GM21447 (cell line): ENCODE data around the gene TCEAL9.
"Not testable (repeated sequence)": the region's sequence is repeated elsewhere in the genome, so short reads cannot be mapped to it uniquely, and the experiment has no call there.

Experiments used
- ATAC-seq: cut with Tn5 transposase; IDR thresholded peaks from one replicate; pipeline ENCODE4 v1.9.1; 2021; ENCODE audit not compliant: unreplicated experiment

The TCEAL9 gene

GRCh38 chrX:103372886-103373285, 16.6 kb downstream of the TCEAL9 start:
- ATAC-seq = no peak

- no peak for ATAC-seq
Measured at GRCh38 chrX:103373581-103373980, 17.3 kb downstream of the TCEAL9 start.

- ATAC-seq = no peak
Measured at GRCh38 chrX:103376118-103376978, 20.0 kb downstream of the TCEAL9 start, which contains the start of gene BEX3. Gene BEX3 (plus strand): TSS chrX:103376538. CDS start chrX:103377522, 984 bp downstream.

GRCh38 chrX:103376979-103377324, 20.6 kb downstream of the TCEAL9 start:
- no peak for ATAC-seq

GRCh38 chrX:103378990-103379389, 22.7 kb downstream of the TCEAL9 start:
- no peak for ATAC-seq

- ATAC-seq = no peak
Measured at GRCh38 chrX:103382877-103383276, 26.6 kb downstream of the TCEAL9 start.

GRCh38 chrX:103384672-103385071, 28.4 kb downstream of the TCEAL9 start:
- ATAC-seq = no peak

- not testable (repeated sequence) for ATAC-seq
Measured at GRCh38 chrX:103385283-103385830, 29.1 kb downstream of the TCEAL9 start.

- ATAC-seq = no peak
Measured at GRCh38 chrX:103386332-103386731, 30.0 kb downstream of the TCEAL9 start.

- no peak for ATAC-seq
Measured at GRCh38 chrX:103393487-103393886, 37.2 kb downstream of the TCEAL9 start.

GRCh38 chrX:103396186-103396585, 39.9 kb downstream of the TCEAL9 start:
- ATAC-seq = no peak

GRCh38 chrX:103396660-103397059, 40.4 kb downstream of the TCEAL9 start:
- ATAC-seq = no peak

- ATAC-seq = no peak
Measured at GRCh38 chrX:103397707-103398106, 41.4 kb downstream of the TCEAL9 start.

- no peak for ATAC-seq
Measured at GRCh38 chrX:103398421-103398864, 42.1 kb downstream of the TCEAL9 start.

- no peak for ATAC-seq
Measured at GRCh38 chrX:103399744-103400143, 43.4 kb downstream of the TCEAL9 start.

- no peak for ATAC-seq
Measured at GRCh38 chrX:103400931-103401330, 44.6 kb downstream of the TCEAL9 start.

GRCh38 chrX:103404231-103405008, 48.1 kb downstream of the TCEAL9 start:
- ATAC-seq = peak; percentile 96

- ATAC-seq = peak; percentile 23
Measured at GRCh38 chrX:103405009-103405333, 48.7 kb downstream of the TCEAL9 start.

- no peak for ATAC-seq
Measured at GRCh38 chrX:103406256-103406655, 50.0 kb downstream of the TCEAL9 start.

GRCh38 chrX:103407776-103408175, 51.5 kb downstream of the TCEAL9 start:
- no peak for ATAC-seq
